Activated T-helper 1 cell treated with anti-CD3 and anti-CD28 coated beads, Interleukin-12 subunit alpha, Interleukin-12 subunit beta, Interleukin-2, Interleukin-4 antibody, amounts not matched to agents 30 ng/mL and 10 ng/mL and 1 ng/mL, durations not matched to agents 14 hours and 24 hours and 36 hours (primary cell): ENCODE results near the gene SLC5A4. TPM values are rescaled to one million over a fixed set of nuclear protein-coding genes. Genes with fewer than 3 reads are reported as not detected.

Experiments
- DNase-seq: peaks from one replicate; pipeline ENCODE4 v3.0.0; 2021; ENCODE audit warnings: low spot score
- H3K27ac Mint-ChIP-seq: one replicate; pipeline ENCODE4 v1.8.0; 2021; ENCODE audit warnings: mild to moderate bottlenecking, mixed read lengths
- H3K27me3 Mint-ChIP-seq: one replicate; pipeline ENCODE4 v1.8.0; 2022; ENCODE audit warnings: mild to moderate bottlenecking, moderate library complexity, mixed read lengths; ENCODE audit not compliant: insufficient read depth
- H3K36me3 Mint-ChIP-seq: one replicate; pipeline ENCODE4 v1.8.0; 2021; ENCODE audit warnings: low read depth, mixed read lengths
- H3K4me1 Mint-ChIP-seq: one replicate; pipeline ENCODE4 v1.8.0; 2021; ENCODE audit warnings: low read depth, mixed read lengths
- H3K4me3 Mint-ChIP-seq: one replicate; pipeline ENCODE4 v1.8.0; 2021; ENCODE audit warnings: mild to moderate bottlenecking, moderate library complexity, mixed read lengths
- H3K9me3 Mint-ChIP-seq: one replicate; pipeline ENCODE4 v1.8.0; 2021; ENCODE audit warnings: mixed read lengths
- intact Hi-C: fragments of 100-400 bp; cut with micrococcal nuclease; formaldehyde crosslinking; loops from one replicate; pipeline ENCODE4 v1.15.1; 2024
- total RNA-seq: library from RNA; stranded (reverse); gene quantifications from 2 replicates; pipeline ENCODE4 v1.2.3, GENCODE V29; 2022

The SLC5A4 gene
- total RNA-seq, 1 donor from 2014 or later = not detected

- H3K9me3 Mint-ChIP-seq = no peaks in the 10 kb centered on the region
- no peaks in the 10 kb centered on the region for H3K4me1 Mint-ChIP-seq
- H3K36me3 Mint-ChIP-seq = no peaks in the 10 kb centered on the region
- H3K27ac Mint-ChIP-seq = no peak overlapping the region
- no peak for DNase-seq
- peaks cover 20% of the 10 kb centered on the region for H3K27me3 Mint-ChIP-seq
- intact Hi-C loops = no loop called here
- H3K4me3 Mint-ChIP-seq = no peak overlapping the region
These were observed 3.6 kb upstream of the SLC5A4 start for GRCh38 chr22:32258791-32259190.

GRCh38 chr22:32255726-32256125 is 579 bp upstream of the SLC5A4 start:
- no peak for DNase-seq
- intact Hi-C loops = no loop called here
- H3K27ac Mint-ChIP-seq = no peak overlapping the region
- no peak overlapping the region for H3K4me3 Mint-ChIP-seq
- H3K27me3 Mint-ChIP-seq = peaks cover 18% of the 10 kb centered on the region
- H3K9me3 Mint-ChIP-seq = no peaks in the 10 kb centered on the region
- no peaks in the 10 kb centered on the region for H3K4me1 Mint-ChIP-seq
- no peaks in the 10 kb centered on the region for H3K36me3 Mint-ChIP-seq

- intact Hi-C loops = no loop called here
- Mint-ChIP-seq H3K27me3 (peaks cover 5% of the 10 kb centered on the region), H3K36me3 (no peaks in the 10 kb centered on the region), H3K27ac (no peak overlapping the region), H3K9me3 (no peaks in the 10 kb centered on the region), H3K4me3 (no peak overlapping the region), H3K4me1 (no peaks in the 10 kb centered on the region)
- DNase-seq = no peak
These were observed 5.9 kb downstream of the SLC5A4 start for GRCh38 chr22:32249231-32249630.

- intact Hi-C loops = no loop called here
- Mint-ChIP-seq H3K27ac (no peak overlapping the region), H3K27me3 (peaks cover 2% of the 10 kb centered on the region), H3K9me3 (no peaks in the 10 kb centered on the region), H3K4me1 (no peaks in the 10 kb centered on the region), H3K4me3 (no peak overlapping the region), H3K36me3 (no peaks in the 10 kb centered on the region)
- DNase-seq = no peak
These were observed 6.9 kb downstream of the SLC5A4 start for GRCh38 chr22:32248276-32248675.

GRCh38 chr22:32246166-32246565 is 9.0 kb downstream of the SLC5A4 start:
- Mint-ChIP-seq H3K9me3 (no peaks in the 10 kb centered on the region), H3K27me3 (peaks cover 4% of the 10 kb centered on the region), H3K36me3 (no peaks in the 10 kb centered on the region), H3K27ac (no peak overlapping the region), H3K4me1 (no peaks in the 10 kb centered on the region), H3K4me3 (no peak overlapping the region)
- intact Hi-C loops = no loop called here
- no peak for DNase-seq

GRCh38 chr22:32245042-32245441 is 10.1 kb downstream of the SLC5A4 start:
- intact Hi-C loops = no loop called here
- H3K4me1 Mint-ChIP-seq = no peaks in the 10 kb centered on the region
- H3K4me3 Mint-ChIP-seq = no peak overlapping the region
- peaks cover 4% of the 10 kb centered on the region for H3K27me3 Mint-ChIP-seq
- no peak for DNase-seq
- no peaks in the 10 kb centered on the region for H3K36me3 Mint-ChIP-seq
- no peak overlapping the region for H3K27ac Mint-ChIP-seq
- H3K9me3 Mint-ChIP-seq = no peaks in the 10 kb centered on the region

- H3K36me3 Mint-ChIP-seq = no peaks in the 10 kb centered on the region
- H3K9me3 Mint-ChIP-seq = no peaks in the 10 kb centered on the region
- no peak overlapping the region for H3K27ac Mint-ChIP-seq
- no peaks in the 10 kb centered on the region for H3K4me1 Mint-ChIP-seq
- no peak for DNase-seq
- intact Hi-C loops = no loop called here
- no peak overlapping the region for H3K4me3 Mint-ChIP-seq
- H3K27me3 Mint-ChIP-seq = peaks cover 8% of the 10 kb centered on the region
These were observed 10.6 kb downstream of the SLC5A4 start for GRCh38 chr22:32244547-32244946.

GRCh38 chr22:32240461-32240860 is 14.7 kb downstream of the SLC5A4 start:
- Mint-ChIP-seq H3K9me3 (no peaks in the 10 kb centered on the region), H3K27me3 (peaks cover 6% of the 10 kb centered on the region), H3K36me3 (no peaks in the 10 kb centered on the region), H3K4me3 (no peak overlapping the region), H3K27ac (no peak overlapping the region), H3K4me1 (no peaks in the 10 kb centered on the region)
- no peak for DNase-seq
- intact Hi-C loops = no loop called here

- intact Hi-C loops = no loop called here
- no peak for DNase-seq
- Mint-ChIP-seq H3K4me1 (no peaks in the 10 kb centered on the region), H3K27me3 (peaks cover 17% of the 10 kb centered on the region), H3K9me3 (no peaks in the 10 kb centered on the region), H3K27ac (no peak overlapping the region), H3K36me3 (no peaks in the 10 kb centered on the region), H3K4me3 (no peak overlapping the region)
These were observed 17.2 kb downstream of the SLC5A4 start for GRCh38 chr22:32237906-32238305.

- intact Hi-C loops = no loop called here
- Mint-ChIP-seq H3K4me1 (no peaks in the 10 kb centered on the region), H3K9me3 (no peaks in the 10 kb centered on the region), H3K27me3 (peaks cover 17% of the 10 kb centered on the region), H3K36me3 (no peaks in the 10 kb centered on the region), H3K4me3 (no peak overlapping the region), H3K27ac (no peak overlapping the region)
- no peak for DNase-seq
These were observed 18.2 kb downstream of the SLC5A4 start for GRCh38 chr22:32236970-32237369.

- no peak overlapping the region for H3K4me3 Mint-ChIP-seq
These were observed 22.1 kb downstream of the SLC5A4 start for GRCh38 chr22:32233091-32233490.

GRCh38 chr22:32232191-32232830 is 22.8 kb downstream of the SLC5A4 start:
- H3K36me3 Mint-ChIP-seq = no peaks in the 10 kb centered on the region
- H3K27me3 Mint-ChIP-seq = peaks cover 16% of the 10 kb centered on the region
- no peak overlapping the region for H3K4me3 Mint-ChIP-seq
- intact Hi-C loops = no loop called here
- no peak overlapping the region for H3K27ac Mint-ChIP-seq
- no peaks in the 10 kb centered on the region for H3K4me1 Mint-ChIP-seq
- no peaks in the 10 kb centered on the region for H3K9me3 Mint-ChIP-seq
- no peak for DNase-seq

More at GRCh38 chr22:32233091-32233490, 22.1 kb downstream of the SLC5A4 start:
- Mint-ChIP-seq H3K36me3 (no peaks in the 10 kb centered on the region), H3K27ac (no peak overlapping the region), H3K4me1 (no peaks in the 10 kb centered on the region), H3K27me3 (peaks cover 16% of the 10 kb centered on the region), H3K9me3 (no peaks in the 10 kb centered on the region)
- DNase-seq = no peak
- intact Hi-C loops = no loop called here

GRCh38 chr22:32226326-32227104 is 28.6 kb downstream of the SLC5A4 start:
- Mint-ChIP-seq H3K27me3 (peaks cover 11% of the 10 kb centered on the region), H3K9me3 (no peaks in the 10 kb centered on the region)
- intact Hi-C loops = no loop called here

More at GRCh38 chr22:32226326-32227104, 28.6 kb downstream of the SLC5A4 start:
- no peak overlapping the region for H3K27ac Mint-ChIP-seq
- H3K4me1 Mint-ChIP-seq = no peaks in the 10 kb centered on the region
- no peak for DNase-seq
- no peaks in the 10 kb centered on the region for H3K36me3 Mint-ChIP-seq
- no peak overlapping the region for H3K4me3 Mint-ChIP-seq
